ENCODE results near the gene JPH3. TPM values are rescaled to one million over a fixed set of nuclear protein-coding genes. Genes with fewer than 3 reads are reported as not detected.

The JPH3 gene
- total RNA-seq, 1 donor from 2014 or later: not detected

- ATAC-seq: no peak
- DNase-seq (ENCODE audit: low spot score): no peak
Observed at GRCh38 chr16:87648698-87649487, 46.6 kb downstream of the JPH3 start.

- DNase-seq (ENCODE audit: low spot score): no peak
- no peak for ATAC-seq
Observed at GRCh38 chr16:87652386-87652785, 50.1 kb downstream of the JPH3 start.

GRCh38 chr16:87652799-87653198, 50.5 kb downstream of the JPH3 start:
- DNase-seq (ENCODE audit: low spot score) (no peak), ATAC-seq (no peak)

- ATAC-seq (peak; percentile 48), DNase-seq (ENCODE audit: low spot score) (no peak)
Observed at GRCh38 chr16:87653234-87653633, 50.9 kb downstream of the JPH3 start.

GRCh38 chr16:87654826-87655225, 52.5 kb downstream of the JPH3 start:
- DNase-seq (ENCODE audit: low spot score) (no peak), ATAC-seq (no peak)

- ATAC-seq (no peak), DNase-seq (ENCODE audit: low spot score) (no peak)
Observed at GRCh38 chr16:87656328-87656727, 54.0 kb downstream of the JPH3 start.

- DNase-seq (ENCODE audit: low spot score) (no peak), ATAC-seq (no peak)
Observed at GRCh38 chr16:87657621-87658192, 55.4 kb downstream of the JPH3 start.

- no peak for DNase-seq (ENCODE audit: low spot score)
- no peak for ATAC-seq
Observed at GRCh38 chr16:87658564-87659225, 56.4 kb downstream of the JPH3 start.

GRCh38 chr16:87661561-87661960, 59.3 kb downstream of the JPH3 start:
- no peak for DNase-seq (ENCODE audit: low spot score)
- ATAC-seq: peak; percentile 44

GRCh38 chr16:87662254-87663204, 60.2 kb downstream of the JPH3 start:
- no peak for DNase-seq (ENCODE audit: low spot score)
- ATAC-seq: no peak

- no peak for DNase-seq (ENCODE audit: low spot score)
- ATAC-seq: no peak
Observed at GRCh38 chr16:87664792-87665191, 62.5 kb downstream of the JPH3 start.

- ATAC-seq (no peak), DNase-seq (ENCODE audit: low spot score) (no peak)
Observed at GRCh38 chr16:87665193-87665592, 62.9 kb downstream of the JPH3 start.

GRCh38 chr16:87666919-87667318, 64.6 kb downstream of the JPH3 start:
- DNase-seq (ENCODE audit: low spot score) (no peak), ATAC-seq (no peak)

GRCh38 chr16:87667443-87667842, 65.1 kb downstream of the JPH3 start:
- DNase-seq (ENCODE audit: low spot score) (no peak), ATAC-seq (no peak)

GRCh38 chr16:87667946-87668345, 65.6 kb downstream of the JPH3 start:
- ATAC-seq (no peak), DNase-seq (ENCODE audit: low spot score) (no peak)

GRCh38 chr16:87669672-87670071, 67.4 kb downstream of the JPH3 start:
- DNase-seq (ENCODE audit: low spot score): no peak
- no peak for ATAC-seq

- DNase-seq (ENCODE audit: low spot score) (no peak), ATAC-seq (no peak)
Observed at GRCh38 chr16:87671221-87671620, 68.9 kb downstream of the JPH3 start.

GRCh38 chr16:87671715-87672270, 69.5 kb downstream of the JPH3 start:
- no peak for ATAC-seq
- DNase-seq (ENCODE audit: low spot score): no peak

- DNase-seq (ENCODE audit: low spot score) (no peak), ATAC-seq (no peak)
Observed at GRCh38 chr16:87674419-87674818, 72.1 kb downstream of the JPH3 start.

- DNase-seq (ENCODE audit: low spot score): no peak
- peak; percentile 21 for ATAC-seq
Observed at GRCh38 chr16:87675111-87675719, 72.9 kb downstream of the JPH3 start.

Measured in left lobe of liver (tissue), 2 donors.